ENCODE data around the gene CDX2. TPM values are rescaled to one million over a fixed set of nuclear protein-coding genes. Genes with fewer than 3 reads are reported as not detected.

The CDX2 gene, protein sequence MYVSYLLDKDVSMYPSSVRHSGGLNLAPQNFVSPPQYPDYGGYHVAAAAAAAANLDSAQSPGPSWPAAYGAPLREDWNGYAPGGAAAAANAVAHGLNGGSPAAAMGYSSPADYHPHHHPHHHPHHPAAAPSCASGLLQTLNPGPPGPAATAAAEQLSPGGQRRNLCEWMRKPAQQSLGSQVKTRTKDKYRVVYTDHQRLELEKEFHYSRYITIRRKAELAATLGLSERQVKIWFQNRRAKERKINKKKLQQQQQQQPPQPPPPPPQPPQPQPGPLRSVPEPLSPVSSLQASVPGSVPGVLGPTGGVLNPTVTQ
- total RNA-seq (2014; rRNA removed; shearing (Covaris generic)): 0.94 TPM in 1 of 2 replicates, not detected in the other

DNA sequence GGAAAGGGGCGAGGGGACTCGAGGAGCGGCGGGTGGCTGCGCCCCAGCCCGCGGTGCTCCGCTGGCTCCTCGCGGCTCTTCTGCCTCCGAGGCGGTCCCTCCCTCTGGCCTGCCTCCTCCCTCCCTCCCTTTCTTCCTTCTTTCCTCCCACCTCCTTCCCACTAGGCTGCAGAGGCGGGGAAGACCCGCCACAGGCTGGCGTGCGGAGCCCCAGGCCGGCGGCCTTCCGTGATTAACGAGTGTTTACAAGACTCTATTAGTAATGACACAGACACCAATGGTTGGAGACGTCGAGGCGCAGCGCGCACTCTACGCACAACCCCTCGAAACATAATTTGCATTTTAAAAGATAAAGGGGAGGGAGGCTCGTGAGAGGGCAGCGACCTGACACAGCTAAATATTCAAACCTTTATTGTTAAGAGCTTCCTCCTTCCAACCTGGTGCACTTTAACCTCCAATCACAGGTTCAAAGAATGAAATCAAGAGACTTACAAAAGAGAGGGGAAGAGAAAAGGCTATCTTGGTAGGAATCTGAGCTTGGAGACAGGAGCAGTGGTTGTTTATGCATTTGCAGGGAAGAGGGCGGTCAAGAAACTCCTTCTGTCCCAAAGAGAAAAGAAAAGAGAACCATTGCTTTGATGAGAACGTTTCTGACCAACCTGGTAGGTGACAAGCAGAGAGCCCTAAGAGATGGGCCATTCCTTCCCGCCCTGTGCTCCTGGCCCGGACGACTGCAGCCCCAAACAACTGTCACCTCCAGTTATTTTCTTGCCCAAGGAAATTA, at the start of gene CDX2:
TSS of gene CDX2 (minus strand) at position 234 of the 784 bp plus-strand sequence. CDS start 309 bp downstream, outside the sequence.

DNA sequence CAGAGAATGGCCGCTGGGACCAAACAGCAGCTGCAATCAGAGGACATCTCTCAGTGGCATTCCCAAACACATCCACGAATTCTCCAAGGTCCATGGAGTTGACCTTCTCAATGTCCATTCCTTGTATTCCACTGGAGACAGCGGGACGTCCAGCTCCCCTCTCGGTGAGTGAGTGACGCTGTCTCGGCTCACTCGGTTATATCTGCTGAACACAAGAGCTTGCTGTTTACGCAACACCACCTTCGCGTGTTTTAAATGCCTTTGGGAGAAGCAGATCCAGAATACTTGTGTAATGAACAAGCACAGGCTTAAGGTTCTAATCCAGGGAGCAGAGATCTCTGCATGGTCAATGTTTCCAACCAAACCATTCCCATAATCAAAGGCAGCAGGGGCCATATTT, 19.4 kb upstream of the CDX2 start, which contains the start of gene URAD:
TSS of gene URAD (minus strand) at position 174 of the 400 bp plus-strand sequence. CDS start at position 118, 56 bp downstream.

DNA sequence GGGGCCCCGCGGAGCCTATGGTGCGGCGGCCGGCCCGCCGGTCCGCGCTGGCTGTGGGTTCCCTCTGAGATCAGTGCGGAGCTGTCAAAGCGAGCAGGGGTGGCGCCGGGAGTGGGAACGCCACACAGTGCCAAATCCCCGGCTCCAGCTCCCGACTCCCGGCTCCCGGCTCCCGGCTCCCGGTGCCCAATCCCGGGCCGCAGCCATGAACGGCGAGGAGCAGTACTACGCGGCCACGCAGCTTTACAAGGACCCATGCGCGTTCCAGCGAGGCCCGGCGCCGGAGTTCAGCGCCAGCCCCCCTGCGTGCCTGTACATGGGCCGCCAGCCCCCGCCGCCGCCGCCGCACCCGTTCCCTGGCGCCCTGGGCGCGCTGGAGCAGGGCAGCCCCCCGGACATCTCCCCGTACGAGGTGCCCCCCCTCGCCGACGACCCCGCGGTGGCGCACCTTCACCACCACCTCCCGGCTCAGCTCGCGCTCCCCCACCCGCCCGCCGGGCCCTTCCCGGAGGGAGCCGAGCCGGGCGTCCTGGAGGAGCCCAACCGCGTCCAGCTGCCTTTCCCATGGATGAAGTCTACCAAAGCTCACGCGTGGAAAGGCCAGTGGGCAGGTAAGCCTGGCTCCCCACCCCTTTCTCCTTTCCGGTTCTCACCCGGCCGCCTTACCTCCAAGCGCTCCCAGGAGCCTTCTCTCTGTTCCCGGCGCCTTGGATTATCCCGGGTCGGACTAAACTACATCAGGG, 49.0 kb downstream of the CDX2 start, which contains the start of gene PDX1:
TSS of gene PDX1 (plus strand) at position 67 of the 743 bp plus-strand sequence. CDS start at position 206, 139 bp downstream.

Small RNAs within 50 kb of the gene (small RNA-seq; reads per million reads assigned to genes)
- not detected for gene ATP5F1EP2
- gene RN7SL272P: not detected

Other genes starting within 250 kb of the CDX2 start
- gene GSX1, start 176.8 kb downstream of the CDX2 start, total RNA-seq (2014; rRNA removed; shearing (Covaris generic)): not detected in 2 replicates
- gene PDX1, start 49.3 kb downstream of the CDX2 start, total RNA-seq (2014; rRNA removed; shearing (Covaris generic)): 0.40 and 0.45 TPM in 2 replicates
- gene URAD, start 19.4 kb upstream of the CDX2 start, total RNA-seq (2014; rRNA removed; shearing (Covaris generic)): not detected in 2 replicates
- 0.13 TPM in 1 of 2 replicates, not detected in the other for gene FLT3, start 131.3 kb upstream of the CDX2 start, total RNA-seq (2014; rRNA removed; shearing (Covaris generic))
- 10.0 and 14.3 TPM in 2 replicates for gene PAN3, start 169.2 kb upstream of the CDX2 start, total RNA-seq (2014; rRNA removed; shearing (Covaris generic))